GM20431 (cell line): ENCODE results near the gene MRPL39.

Experiments
- in situ Hi-C: fragments of 300-500 bp; cut with MseI, MboI; formaldehyde crosslinking; loops from one replicate; pipeline ENCODE4 v1.15.0; 2020; ENCODE audit warnings: low sequenced_read_pairs; ENCODE audit not compliant: unreplicated experiment

MRPL39 gene

DNA sequence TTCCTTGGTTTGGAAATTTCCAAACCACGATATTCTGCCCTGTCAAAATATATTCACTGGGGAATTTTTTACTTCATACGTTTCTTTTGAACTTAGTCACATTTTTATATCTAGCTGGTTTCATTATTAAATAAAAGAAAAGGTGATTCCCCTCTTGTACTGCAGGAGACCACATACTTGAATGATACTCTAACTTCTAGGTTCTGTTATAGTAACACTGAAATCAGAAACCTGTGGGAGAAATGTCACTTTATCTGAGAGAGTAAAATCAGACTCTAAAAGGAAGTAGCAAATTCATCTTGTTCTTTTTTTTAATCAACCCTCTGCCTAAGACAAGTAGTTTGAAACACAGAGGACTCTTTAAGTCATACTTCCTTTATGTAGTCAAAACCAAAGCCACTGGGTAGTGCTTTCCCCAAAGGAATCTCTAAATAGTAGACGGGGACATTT, 34.4 kb downstream of the MRPL39 start:
- in situ Hi-C loops: no loop called here

DNA sequence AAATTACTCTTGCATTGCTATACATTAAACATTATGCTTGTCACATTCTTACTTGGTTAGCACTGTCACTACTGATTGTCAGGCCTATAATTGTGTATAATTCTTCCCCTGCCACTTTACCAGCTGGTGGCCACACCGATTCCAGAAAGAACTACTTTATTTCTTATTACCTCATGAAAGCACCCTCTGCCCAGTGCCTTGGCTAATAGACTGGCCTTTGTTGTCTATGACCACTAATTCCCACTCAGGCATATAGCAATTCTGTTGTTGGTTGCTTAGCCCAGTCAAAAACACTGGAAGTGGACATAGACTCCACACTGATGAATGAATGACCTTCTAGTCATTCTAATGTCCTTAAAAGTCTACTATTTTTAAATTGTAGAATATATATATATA, 35.6 kb downstream of the MRPL39 start:
- in situ Hi-C loops: no loop called here

- in situ Hi-C loops: no loop called here
These were observed 37.6 kb downstream of the MRPL39 start for GRCh38 chr21:25569711-25570110.

- in situ Hi-C loops: no loop called here
These were observed 38.2 kb downstream of the MRPL39 start for GRCh38 chr21:25569084-25569483.

GRCh38 chr21:25568246-25568645, 39.0 kb downstream of the MRPL39 start:
- in situ Hi-C loops: no loop called here

- in situ Hi-C loops: no loop called here
These were observed 39.8 kb downstream of the MRPL39 start for GRCh38 chr21:25567472-25567871.

DNA sequence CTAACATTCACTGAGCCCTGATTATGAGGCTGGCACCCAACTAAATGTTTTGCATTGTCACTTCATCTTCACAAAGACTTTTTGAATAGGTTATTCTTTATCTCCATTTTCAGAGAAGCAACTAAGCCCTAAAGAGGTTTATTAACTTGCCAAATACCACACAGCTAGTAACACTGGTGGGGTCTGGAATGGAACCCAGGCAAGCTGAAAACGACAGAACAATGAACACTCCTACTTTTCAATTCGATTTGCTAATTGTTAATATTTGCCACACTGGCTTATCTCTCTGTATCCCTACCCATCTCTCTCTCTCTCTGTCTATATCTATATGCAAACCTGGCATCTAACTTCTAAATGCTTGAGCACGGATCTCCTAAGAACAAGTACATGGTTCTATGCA, 40.6 kb downstream of the MRPL39 start:
- in situ Hi-C loops: no loop called here

- in situ Hi-C loops: no loop called here
These were observed 41.7 kb downstream of the MRPL39 start for GRCh38 chr21:25565272-25566211.

GRCh38 chr21:25564349-25564948, 42.8 kb downstream of the MRPL39 start:
- in situ Hi-C loops: no loop called here

DNA sequence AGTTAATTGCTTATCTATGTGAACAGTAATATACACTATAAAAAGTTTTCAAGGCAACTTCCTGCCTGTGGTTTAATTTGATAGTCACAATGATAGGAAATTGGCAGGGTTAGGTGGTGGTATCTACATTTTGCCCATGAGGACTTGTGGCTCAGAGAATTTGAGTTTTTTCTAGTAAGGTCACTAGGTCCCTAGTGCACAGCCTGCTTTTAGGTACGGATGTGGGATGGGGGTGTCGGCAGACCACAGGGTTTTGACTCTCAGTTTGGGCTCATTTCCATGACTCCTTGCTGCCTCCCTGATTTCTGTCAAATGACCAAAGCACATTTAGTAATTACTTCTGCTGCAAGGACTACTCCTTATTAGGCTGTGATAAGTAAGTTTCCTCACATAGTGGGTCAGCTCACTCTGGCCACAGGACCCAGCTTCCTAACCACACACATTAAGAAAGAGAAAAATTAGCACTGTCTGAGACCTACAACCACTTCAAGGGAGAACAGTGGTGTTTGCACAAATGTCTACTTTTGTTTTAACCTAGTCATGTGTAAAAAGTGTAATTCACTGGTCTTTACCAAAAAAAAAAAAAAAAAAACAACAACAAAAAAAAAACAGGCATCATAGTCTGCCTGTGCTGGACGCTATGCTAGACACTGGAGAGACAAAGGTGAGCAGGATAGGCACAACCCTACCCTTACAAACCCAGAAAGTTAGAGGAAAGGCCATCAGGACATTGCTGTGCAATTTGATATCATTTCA, 43.7 kb downstream of the MRPL39 start:
- in situ Hi-C loops: no loop called here

DNA sequence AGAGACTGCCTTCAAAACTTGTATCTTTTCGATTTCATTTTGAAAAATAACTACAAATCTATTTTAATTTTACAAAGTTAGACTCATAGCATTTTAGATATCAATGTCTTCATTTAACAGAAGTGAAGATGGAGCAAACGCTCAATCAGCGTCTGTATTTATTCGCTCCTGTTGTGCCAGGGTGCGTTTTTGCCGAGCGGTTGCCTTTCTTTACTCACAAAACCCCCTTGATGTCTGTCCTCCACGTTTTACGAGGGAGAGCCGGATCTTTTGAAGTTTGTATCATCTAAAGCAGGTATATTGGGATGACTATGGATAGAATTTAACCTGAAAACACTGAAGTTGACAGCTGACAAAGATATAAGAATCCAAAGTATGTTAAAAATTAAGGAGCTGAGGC, 44.6 kb downstream of the MRPL39 start:
- in situ Hi-C loops: no loop called here

DNA sequence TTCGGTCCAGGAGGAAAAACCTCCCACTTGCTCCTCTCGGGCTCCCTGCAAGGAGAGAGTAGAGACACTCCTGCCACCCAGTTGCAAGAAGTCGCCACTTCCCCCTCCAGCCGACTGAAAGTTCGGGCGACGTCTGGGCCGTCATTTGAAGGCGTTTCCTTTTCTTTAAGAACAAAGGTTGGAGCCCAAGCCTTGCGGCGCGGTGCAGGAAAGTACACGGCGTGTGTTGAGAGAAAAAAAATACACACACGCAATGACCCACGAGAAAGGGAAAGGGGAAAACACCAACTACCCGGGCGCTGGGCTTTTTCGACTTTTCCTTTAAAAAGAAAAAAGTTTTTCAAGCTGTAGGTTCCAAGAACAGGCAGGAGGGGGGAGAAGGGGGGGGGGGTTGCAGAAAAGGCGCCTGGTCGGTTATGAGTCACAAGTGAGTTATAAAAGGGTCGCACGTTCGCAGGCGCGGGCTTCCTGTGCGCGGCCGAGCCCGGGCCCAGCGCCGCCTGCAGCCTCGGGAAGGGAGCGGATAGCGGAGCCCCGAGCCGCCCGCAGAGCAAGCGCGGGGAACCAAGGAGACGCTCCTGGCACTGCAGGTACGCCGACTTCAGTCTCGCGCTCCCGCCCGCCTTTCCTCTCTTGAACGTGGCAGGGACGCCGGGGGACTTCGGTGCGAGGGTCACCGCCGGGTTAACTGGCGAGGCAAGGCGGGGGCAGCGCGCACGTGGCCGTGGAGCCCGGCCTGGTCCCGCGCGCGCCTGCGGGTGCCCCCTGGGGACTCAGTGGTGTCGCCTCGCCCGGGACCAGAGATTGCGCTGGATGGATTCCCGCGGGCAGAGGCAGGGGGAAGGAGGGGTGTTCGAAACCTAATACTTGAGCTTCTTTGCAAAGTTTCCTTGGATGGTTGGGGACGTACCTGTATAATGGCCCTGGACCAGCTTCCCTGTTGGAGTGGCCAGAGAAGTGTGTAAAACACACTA, 45.3 kb downstream of the MRPL39 start:
- in situ Hi-C loops: no loop called here

GRCh38 chr21:25560891-25561290, 46.4 kb downstream of the MRPL39 start:
- in situ Hi-C loops: no loop called here

- in situ Hi-C loops: no loop called here
These were observed 47.0 kb downstream of the MRPL39 start for GRCh38 chr21:25560271-25560685.

DNA sequence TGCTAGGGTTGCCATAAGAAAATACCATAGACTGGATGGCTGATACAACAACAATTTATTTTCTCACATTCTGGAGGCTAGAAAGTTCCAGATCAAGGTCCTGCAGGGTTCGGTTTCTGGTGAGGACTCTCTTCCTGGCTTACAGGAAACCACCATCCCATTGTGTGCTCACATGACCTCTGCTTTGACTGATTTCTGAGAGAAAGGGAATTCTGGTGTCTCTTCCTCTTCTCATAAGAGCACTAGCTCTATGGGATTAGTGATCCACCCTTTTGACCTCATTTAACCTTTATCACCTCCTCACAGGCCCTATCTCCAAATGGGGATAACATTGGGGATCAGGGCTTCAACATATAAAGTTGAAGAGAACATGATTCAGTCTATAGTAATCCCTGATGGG, 47.5 kb downstream of the MRPL39 start:
- in situ Hi-C loops: no loop called here

DNA sequence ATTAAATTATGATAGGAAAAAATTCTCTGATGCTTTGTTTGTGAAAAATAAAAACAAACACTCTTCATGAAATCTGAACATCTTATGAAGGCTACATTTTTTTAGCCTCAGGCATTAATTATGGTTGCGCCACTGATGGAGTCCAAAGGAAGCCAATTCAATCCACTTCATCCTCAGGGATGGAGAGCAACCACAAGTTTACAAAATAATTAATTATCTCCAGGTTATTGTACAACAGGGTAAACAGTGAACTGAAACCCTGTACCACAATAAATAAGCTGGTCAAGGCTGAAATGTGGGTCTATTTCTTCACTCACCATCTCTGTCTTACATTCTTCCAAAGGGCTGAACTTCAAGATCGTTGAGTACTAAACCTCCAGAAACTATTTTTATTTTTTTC, 49.2 kb downstream of the MRPL39 start:
- in situ Hi-C loops: no loop called here

DNA sequence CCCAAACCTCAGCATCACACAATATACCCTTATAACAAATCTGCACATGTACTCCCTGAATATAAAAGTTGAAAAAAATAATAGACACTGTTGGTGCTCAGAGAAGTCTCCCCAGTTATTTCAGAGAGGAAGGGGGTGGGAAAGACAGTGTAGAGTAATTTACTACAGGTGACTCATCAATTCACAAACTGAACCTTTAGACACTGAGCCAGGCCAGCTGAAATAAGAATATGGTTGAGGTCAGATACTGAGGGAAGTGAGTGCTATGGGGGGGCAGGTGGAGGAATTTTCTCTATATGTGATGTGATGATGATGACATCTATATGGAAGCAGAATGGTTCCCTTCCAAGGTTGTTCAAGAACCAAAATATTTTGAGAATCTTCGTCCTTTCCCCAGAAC, 50.1 kb downstream of the MRPL39 start:
- in situ Hi-C loops: no loop called here

GRCh38 chr21:25556091-25556490, 51.2 kb downstream of the MRPL39 start:
- in situ Hi-C loops: no loop called here

- in situ Hi-C loops: no loop called here
These were observed 51.8 kb downstream of the MRPL39 start for GRCh38 chr21:25555492-25555891.

DNA sequence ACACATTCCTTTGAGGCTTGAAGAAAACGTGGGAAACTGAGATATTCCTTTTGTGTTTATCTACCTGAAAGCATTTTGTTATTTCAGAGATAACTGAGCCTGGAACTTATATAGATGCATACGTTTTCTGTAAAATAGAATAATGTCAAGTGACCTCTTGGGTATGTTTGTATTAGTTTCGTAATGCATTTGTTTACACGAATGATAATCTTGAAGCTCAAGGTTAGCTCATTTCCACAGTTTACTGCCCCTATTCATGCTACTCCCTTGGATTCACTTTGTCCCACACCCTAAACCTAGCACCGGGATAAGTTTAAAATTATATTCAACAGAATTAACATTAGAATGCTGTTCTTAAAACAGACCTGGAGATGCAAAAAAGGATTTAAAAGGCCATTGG, 54.4 kb downstream of the MRPL39 start:
- in situ Hi-C loops: no loop called here
